Fibroblast of pulmonary artery (primary cell): ENCODE measurements around the gene VOPP1.
"Not testable (repeated sequence)": the region's sequence is repeated elsewhere in the genome, so short reads cannot be mapped to it uniquely, and the experiment has no call there.

Experiments
- DNase-seq: peaks from one replicate; pipeline ENCODE4 v3.0.0-alpha.2; 2010; ENCODE audit warnings: low read depth
- H3K4me3 ChIP-seq: replicated peaks from 2 replicates; pipeline ENCODE4 v1.5.1; 2011; ENCODE audit warnings: low read depth, mild to moderate bottlenecking, control low read depth, low read length, moderate library complexity
- TF ChIP-seq, protein P1 (sequence below): IDR thresholded peaks from 2 replicates; pipeline ENCODE4 v1.5.1; 2011; ENCODE audit warnings: mild to moderate bottlenecking, control low read depth, low read length, inconsistent platforms; ENCODE audit errors: missing control alignments

VOPP1 gene

DNA sequence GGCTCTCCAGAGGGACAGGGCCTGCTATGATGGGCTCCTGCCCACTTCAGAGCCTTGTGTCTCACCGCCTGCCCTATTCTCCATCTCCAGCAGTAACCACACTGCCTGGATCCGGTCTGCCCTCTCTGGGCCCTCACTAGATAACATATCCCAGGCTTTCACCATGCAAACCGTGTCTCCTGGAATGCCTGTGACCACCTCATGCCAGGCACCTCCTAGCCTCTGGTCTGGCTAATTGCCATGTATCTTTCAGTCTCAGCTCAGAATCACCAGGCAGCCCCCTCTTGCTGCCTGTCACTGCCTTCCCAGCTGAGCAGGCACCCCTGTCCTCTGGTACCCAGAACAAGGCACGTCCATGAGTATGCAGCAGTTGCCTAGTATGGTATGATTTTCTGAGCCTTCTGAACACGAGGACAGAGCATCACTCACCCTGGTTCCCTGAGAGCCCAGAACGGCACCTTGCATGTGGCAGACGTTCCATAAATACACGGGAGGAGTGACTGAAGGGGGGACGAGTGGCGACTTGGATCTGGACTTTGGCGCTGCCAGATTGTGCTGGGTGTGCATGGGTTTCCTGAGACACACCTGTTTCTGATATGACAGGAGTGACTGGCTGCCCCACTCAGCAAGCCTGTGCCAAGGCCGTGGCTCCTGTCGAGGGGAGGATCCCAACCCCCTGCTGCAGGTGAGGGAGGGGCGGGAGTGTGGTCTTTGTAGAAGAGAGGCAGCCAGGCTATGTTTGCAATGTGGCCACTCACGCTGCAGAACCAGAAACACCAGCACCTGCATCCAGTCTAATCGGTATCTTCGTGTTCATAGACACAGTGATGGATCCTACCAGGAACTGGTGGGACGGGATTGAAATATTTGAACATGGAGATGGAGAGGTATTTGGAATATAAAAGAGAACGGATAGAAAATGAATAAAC lies 95.2 kb downstream of the VOPP1 start:
- no peak overlapping the region for H3K4me3 ChIP-seq
- no peak for DNase-seq
- TF ChIP-seq, protein P1, sequence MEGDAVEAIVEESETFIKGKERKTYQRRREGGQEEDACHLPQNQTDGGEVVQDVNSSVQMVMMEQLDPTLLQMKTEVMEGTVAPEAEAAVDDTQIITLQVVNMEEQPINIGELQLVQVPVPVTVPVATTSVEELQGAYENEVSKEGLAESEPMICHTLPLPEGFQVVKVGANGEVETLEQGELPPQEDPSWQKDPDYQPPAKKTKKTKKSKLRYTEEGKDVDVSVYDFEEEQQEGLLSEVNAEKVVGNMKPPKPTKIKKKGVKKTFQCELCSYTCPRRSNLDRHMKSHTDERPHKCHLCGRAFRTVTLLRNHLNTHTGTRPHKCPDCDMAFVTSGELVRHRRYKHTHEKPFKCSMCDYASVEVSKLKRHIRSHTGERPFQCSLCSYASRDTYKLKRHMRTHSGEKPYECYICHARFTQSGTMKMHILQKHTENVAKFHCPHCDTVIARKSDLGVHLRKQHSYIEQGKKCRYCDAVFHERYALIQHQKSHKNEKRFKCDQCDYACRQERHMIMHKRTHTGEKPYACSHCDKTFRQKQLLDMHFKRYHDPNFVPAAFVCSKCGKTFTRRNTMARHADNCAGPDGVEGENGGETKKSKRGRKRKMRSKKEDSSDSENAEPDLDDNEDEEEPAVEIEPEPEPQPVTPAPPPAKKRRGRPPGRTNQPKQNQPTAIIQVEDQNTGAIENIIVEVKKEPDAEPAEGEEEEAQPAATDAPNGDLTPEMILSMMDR = no peak

DNA sequence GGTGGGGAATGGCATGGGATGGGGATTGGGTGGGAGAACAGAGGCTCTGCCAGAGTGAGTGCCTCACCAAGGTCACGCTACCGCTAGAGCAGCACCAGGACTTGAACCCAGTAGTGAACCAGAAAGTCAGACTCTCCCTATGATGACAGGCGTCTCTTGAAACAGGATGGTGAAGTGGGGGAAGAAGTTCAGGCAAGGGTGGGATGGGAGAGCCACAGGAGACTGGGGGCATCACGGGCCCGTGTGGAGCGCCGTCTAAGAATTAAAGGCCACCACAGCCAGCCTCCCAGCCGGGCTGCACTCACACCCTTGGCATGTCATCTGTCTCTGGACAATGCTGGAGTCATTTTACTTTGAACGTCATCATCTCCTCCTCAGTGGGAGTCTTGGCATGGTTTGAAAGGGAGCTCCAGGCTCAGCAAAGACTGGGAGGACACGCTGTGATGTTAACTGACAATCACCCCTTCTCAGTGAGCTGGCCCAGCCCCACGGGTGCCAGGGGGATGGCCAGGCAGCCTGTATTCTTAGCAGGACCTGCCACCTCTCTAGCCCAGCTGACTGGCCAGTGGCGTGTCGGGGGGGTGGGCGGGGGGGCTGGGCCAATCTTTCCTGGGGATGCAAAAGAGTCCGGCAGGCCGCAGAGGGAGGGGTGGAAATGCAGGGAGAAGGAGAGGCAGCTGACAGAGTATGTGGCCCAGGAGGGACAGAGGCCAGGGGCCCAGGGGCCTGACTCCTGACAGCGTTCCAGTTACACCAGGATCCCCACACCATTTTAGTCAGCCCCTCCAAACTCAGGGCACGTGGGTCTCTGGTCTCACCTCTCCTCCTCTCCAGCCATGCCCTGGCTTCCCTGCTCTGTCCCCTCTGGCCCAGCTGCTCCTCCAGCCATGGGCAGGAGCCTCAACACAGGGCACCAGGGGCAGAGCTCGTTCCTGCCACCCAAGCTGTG lies 96.2 kb downstream of the VOPP1 start:
- peak; percentile 62 for DNase-seq
- H3K4me3 ChIP-seq = no peak overlapping the region
- TF ChIP-seq, protein P1 = no peak

DNA sequence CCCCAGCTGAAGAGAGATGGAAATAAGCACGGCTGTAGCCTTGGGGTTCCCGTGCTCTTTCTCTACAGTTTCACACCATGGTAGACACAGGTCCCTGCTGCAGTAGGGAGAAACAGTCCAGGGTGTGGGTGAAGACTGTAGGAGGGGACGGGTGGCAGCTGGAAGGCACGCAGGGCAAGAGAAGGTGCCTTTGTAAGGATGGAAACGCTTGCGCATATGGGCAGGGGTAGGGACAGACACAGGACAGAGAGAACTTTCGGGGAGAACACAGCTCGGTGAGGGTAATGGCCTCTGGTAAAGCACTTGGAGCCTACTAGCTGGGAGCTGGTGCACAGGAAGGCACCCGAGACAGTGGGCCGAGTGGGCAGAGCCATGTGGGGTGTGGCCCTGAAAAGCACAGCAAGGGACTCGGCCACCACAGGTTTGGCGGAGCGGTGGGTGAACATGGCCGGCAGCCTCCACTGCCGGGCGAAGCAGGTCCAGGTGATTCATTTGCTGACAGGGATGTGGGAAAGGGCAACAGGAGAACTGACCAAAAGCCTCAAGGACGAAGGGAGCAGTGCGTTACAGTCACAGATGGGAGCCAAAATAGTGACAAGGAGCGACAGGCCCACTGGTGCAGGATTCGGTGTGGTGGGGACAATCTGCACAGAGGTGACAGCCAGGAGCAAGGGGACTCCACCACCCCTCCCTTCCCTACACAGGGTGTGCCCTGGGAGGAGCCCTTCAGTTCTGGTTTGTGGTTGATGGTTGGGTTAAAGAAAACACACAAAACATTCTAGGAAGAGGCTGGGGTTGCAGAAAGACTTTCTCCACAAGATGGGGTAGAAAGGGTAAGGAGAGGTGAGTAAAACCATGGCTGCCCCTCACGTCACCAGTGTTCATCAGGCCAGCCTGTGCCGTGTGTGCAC lies 97.1 kb downstream of the VOPP1 start:
- DNase-seq = no peak
- no peak overlapping the region for H3K4me3 ChIP-seq
- TF ChIP-seq, protein P1 = no peak

DNA sequence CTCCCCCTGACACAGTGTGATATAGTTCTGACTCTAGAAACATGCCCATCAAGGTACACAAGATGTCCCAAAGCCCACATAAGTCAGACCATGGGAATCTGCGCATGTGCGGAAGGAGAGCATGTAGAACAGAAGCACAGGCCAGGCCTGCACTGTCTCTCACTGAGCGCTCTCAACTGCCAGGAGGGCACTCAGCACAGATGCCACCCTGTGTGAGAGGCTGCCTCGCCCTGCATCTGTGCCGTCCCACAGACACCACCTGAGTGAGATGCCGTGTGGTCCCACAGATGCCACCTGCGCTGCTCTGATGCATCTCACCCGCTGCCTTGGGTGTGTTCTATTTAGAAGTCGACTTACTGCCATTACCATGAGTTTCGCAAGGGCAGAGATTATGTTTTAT lies 98.4 kb downstream of the VOPP1 start:
- DNase-seq = no peak
- TF ChIP-seq, protein P1 = no peak
- H3K4me3 ChIP-seq = no peak overlapping the region

DNA sequence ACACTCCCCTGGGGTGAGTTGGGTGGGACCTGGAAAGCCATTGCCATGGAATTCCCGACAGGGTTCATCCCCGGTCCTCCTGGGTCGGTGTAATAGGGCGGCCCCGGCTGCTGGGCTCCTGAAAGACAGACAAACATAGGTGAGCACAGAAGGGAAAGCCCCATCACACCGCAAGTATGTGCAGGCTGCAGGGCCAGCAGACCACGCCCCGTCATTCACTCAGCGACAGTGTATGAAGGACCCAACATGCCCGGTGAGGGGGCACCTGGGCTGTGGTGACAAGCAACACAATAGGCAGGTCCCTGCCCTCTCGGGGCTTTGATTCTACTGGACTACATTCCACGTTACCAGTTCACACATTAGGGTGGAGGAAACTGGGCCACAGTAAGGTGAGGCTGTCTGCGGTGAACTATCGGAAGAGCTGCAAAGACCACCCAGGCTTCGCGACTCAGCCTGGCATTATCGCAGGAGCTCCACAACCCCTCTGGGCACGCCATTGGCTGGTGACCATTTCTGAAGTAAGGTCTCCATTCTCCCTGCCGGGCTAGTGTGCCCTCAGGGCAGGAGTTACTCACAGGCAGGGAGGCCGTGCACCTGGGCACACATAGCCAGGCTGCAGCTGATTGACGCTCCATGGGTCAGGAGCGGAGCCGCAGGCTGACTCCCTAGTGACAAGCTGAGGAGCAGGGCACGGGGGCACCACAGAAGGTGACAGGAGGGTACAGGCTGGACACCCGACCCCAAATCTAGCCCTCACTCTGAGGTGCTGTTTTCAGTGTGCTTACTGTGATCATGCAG lies 99.2 kb downstream of the VOPP1 start:
- TF ChIP-seq, protein P1 = no peak
- no peak overlapping the region for H3K4me3 ChIP-seq
- DNase-seq = no peak

DNA sequence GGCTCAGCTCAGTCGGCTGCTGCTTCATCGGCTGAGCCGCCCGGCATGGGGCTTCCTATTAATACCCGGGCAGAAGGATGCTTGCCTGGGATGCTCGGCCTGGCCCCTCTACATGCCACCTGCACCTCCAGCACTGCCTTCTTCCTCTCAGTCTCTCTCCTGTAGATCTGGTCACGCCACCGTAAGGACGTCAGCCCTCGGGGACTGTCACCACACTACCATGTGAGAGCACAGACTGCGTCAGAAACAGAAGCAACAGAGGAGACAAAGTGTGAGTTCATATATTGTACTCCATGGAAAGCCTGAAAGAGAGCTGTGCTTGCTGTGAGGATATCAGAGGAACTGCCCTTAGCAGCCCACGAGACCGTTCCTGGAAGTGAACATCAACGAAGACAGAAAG lies 99.9 kb downstream of the VOPP1 start:
- not testable (repeated sequence) for DNase-seq, H3K4me3 ChIP-seq

DNA sequence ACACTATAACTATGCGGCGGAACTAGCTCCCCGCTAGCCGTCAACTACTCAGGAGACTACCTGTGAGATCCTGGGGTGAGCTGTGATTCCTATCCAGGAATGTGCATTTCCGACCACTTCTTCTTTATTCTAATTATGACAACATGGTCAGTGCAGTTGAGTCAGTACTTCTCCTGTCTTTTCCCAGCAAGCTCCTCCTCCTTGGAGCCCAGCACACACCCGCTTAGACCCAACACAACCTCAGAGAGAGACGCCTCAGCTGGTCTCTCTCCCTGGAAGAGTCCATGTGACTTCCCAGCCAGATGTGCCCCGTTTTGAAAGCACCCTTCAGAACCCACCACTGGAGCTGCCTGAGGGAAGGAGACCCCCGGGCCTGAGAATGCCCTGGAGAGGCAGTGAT lies 100.7 kb downstream of the VOPP1 start:
- not testable (repeated sequence) for H3K4me3 ChIP-seq, DNase-seq
